GM23248 (cell line): ENCODE data around the gene PKIB.

Experiments
- EZH2 ChIP-seq: fragments of 200-600 bp; sonication (generic); IDR thresholded peaks from 2 replicates; pipeline ENCODE4 v1.6.1; 2018; ENCODE audit warnings: antibody characterized with exemption, mild to moderate bottlenecking; ENCODE audit not compliant: insufficient read depth, poor library complexity, severe bottlenecking
- EZH2phosphoT487 ChIP-seq: fragments of 200-600 bp; sonication (generic); IDR thresholded peaks from 2 replicates; pipeline ENCODE4 v1.6.1; 2018; ENCODE audit warnings: antibody characterized with exemption, moderate library complexity, mild to moderate bottlenecking, low read depth; ENCODE audit not compliant: insufficient read depth

- TF ChIP-seq EZH2phosphoT487 = no peak
- TF ChIP-seq EZH2 = no peak
Measured at GRCh38 chr6:122609881-122610689, at the start of gene PKIB.
